Calu3 (cell line): ENCODE measurements around the gene C16orf86. TPM values are rescaled to one million over a fixed set of nuclear protein-coding genes. Genes with fewer than 3 reads are reported as not detected.

Experiments used
- BruUV-seq: library from RNA; stranded (reverse); fragments of 400-500 nt; replicated peaks from 2 replicates; lab custom pipeline; 2021; lab: Mats Ljungman, UMichigan
- CTCF ChIA-PET: fragments of 300-600 bp; sonication (Branson Sonifier 250); formaldehyde crosslinking; loops from one replicate; lab custom pipeline; 2022; ENCODE audit warnings: antibody characterized with exemption; lab: Charles Lee
- DNase-seq: peaks from one replicate; pipeline ENCODE4 v3.0.0; 2022
- H3K27ac Mint-ChIP-seq: one replicate; pipeline ENCODE4 v1.8.0; 2022; ENCODE audit warnings: mixed read lengths; ENCODE audit not compliant: unreplicated experiment
- H3K27me3 Mint-ChIP-seq: one replicate; pipeline ENCODE4 v1.8.0; 2022; ENCODE audit warnings: mixed read lengths; ENCODE audit not compliant: unreplicated experiment
- H3K36me3 Mint-ChIP-seq: one replicate; pipeline ENCODE4 v1.8.0; 2022; ENCODE audit warnings: mild to moderate bottlenecking, moderate library complexity, mixed read lengths; ENCODE audit not compliant: insufficient read depth, unreplicated experiment
- H3K4me1 Mint-ChIP-seq: one replicate; pipeline ENCODE4 v1.8.0; 2022; ENCODE audit warnings: mild to moderate bottlenecking, low read depth, mixed read lengths; ENCODE audit not compliant: unreplicated experiment
- H3K4me3 Mint-ChIP-seq: one replicate; pipeline ENCODE4 v1.8.0; 2022; ENCODE audit warnings: mild to moderate bottlenecking, low read depth, moderate library complexity, mixed read lengths; ENCODE audit not compliant: unreplicated experiment
- H3K9me3 Mint-ChIP-seq: one replicate; pipeline ENCODE4 v1.8.0; 2022; ENCODE audit warnings: low read depth, mixed read lengths; ENCODE audit not compliant: unreplicated experiment
- intact Hi-C: fragments of 100-400 bp; cut with micrococcal nuclease; formaldehyde crosslinking; loops from one replicate; pipeline ENCODE4 v1.10.0; 2022; ENCODE audit not compliant: unreplicated experiment
- total RNA-seq: library from RNA; stranded (reverse); gene quantifications from 2 replicates; pipeline ENCODE4 v1.2.3, GENCODE V29; 2022
- TF ChIP-seq, protein P1 (sequence below): fragments of 200-600 bp; IDR thresholded peaks from one replicate; pipeline ENCODE4 v1.8.0; 2022; ENCODE audit warnings: antibody characterized with exemption; ENCODE audit not compliant: unreplicated experiment

Gene C16orf86
- total RNA-seq, 1 experiment from 2014 or later, result 0.68 TPM

DNA sequence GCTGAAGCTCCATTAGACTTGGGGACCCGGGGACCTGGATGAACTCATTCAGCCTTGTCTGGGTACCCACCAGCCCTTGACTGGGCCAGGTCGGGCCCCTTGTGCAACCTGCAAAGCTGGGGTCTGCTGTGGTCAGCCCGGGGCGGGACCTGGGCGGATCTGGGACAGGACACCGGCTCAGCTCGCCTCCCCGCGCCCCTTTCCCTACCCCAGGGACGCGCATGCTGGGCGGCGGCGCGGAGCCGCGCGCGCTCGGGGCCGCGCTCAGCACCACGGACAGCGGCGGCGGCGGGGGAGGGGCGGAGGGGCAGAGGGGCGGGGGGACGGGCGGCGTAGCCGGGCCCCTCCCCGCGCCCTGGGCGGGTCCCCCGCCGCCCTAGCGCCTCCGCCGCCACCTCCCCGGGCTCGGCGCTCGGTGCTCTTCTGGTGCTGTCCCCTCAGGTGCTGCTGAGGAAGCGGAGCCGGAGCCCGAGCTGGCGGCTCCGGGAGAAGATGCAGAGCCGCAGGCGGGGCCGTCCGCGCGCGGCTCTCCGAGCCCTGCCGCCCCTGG is 14.0 kb upstream of the C16orf86 start:
- TF ChIP-seq, protein P1, sequence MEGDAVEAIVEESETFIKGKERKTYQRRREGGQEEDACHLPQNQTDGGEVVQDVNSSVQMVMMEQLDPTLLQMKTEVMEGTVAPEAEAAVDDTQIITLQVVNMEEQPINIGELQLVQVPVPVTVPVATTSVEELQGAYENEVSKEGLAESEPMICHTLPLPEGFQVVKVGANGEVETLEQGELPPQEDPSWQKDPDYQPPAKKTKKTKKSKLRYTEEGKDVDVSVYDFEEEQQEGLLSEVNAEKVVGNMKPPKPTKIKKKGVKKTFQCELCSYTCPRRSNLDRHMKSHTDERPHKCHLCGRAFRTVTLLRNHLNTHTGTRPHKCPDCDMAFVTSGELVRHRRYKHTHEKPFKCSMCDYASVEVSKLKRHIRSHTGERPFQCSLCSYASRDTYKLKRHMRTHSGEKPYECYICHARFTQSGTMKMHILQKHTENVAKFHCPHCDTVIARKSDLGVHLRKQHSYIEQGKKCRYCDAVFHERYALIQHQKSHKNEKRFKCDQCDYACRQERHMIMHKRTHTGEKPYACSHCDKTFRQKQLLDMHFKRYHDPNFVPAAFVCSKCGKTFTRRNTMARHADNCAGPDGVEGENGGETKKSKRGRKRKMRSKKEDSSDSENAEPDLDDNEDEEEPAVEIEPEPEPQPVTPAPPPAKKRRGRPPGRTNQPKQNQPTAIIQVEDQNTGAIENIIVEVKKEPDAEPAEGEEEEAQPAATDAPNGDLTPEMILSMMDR, result no peak
- Mint-ChIP-seq H3K4me3 (peak overlapping the region; percentile 57), H3K4me1 (no peaks in the 10 kb centered on the region), H3K36me3 (peaks cover 16% of the 10 kb centered on the region), H3K27ac (no peak overlapping the region), H3K27me3 (peaks cover 81% of the 10 kb centered on the region), H3K9me3 (no peaks in the 10 kb centered on the region)
- BruUV-seq, result no TSS peak
- DNase-seq, result peak; percentile 60
- intact Hi-C loops, result no loop called here
- CTCF ChIA-PET, result interaction anchor here (1.0 kb wide), 1 partner anchor 132 kb away, joined by 3 read pairs; no protein-coding TSS in a partner anchor

DNA sequence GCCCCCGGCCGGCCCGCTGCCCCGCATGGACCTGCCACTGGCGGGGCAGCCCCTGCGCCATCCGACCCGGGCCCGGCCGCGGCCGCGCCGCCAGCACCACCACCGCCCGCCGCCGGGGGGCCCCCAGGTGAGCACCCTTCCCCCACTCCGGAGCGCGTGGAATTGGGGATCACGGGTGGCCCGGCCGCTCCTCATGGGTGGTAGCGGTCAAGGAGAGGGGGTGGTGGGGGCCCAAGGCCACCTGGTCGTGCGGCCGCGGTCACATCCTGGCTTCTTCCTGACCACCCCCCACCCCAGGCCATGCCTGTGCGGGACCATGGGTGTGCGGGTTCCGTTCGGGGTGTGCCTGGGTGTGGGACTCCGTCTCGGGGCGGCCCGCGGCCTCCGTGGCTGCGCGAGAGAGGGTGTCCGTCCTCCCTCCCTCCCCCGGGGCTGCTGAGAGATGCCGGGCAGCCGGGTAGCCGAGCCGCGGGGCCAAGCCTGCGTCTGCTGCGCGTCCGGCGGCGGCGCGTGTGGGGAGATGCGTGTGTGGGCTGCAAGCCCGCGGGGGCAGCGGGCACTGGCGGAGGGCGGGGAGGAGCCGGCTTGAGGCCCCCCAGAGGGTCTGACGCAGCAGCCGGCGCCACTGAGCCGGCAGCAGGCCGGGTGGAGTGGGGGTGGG is 13.4 kb upstream of the C16orf86 start:
- H3K4me1 Mint-ChIP-seq, result no peaks in the 10 kb centered on the region
- H3K9me3 Mint-ChIP-seq, result no peaks in the 10 kb centered on the region
- peak; percentile 48 for DNase-seq
- no peak overlapping the region for H3K27ac Mint-ChIP-seq
- no TSS peak for BruUV-seq
- TF ChIP-seq, protein P1, result peak; percentile 64
- peaks cover 21% of the 10 kb centered on the region for H3K36me3 Mint-ChIP-seq
- H3K4me3 Mint-ChIP-seq, result peak overlapping the region; percentile 57
- CTCF ChIA-PET, result no interaction called here
- intact Hi-C loops, result no loop called here
- H3K27me3 Mint-ChIP-seq, result peaks cover 75% of the 10 kb centered on the region

DNA sequence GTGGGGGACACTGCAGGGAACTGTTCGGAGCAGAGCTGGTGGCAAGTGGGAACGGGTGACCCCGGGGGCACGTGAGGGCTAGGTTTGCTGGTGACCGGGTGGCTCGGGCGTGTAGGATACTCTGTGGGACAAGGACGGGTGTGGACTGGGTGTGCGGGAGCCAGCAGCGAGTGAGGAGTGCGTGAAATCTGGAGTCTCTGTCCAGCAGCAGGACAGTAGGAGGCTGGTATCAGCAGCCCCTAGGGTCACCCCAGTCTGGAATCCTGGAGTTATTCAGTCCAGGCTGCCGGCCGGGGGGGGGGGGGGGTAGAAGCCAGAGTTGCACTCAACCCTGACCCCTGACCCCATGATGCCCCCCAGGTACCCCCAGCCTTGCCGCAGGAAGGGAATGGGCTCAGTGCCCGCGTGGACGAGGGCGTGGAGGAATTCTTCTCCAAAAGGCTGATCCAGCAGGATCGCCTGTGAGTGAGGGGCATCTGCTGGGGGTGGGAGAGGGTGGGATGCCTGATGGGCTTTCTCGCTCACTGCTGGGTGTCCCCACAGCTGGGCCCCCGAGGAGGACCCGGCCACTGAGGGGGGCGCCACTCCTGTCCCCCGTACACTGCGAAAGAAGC is 12.7 kb upstream of the C16orf86 start:
- H3K27me3 Mint-ChIP-seq, result peaks cover 69% of the 10 kb centered on the region
- H3K36me3 Mint-ChIP-seq, result peaks cover 21% of the 10 kb centered on the region
- no peaks in the 10 kb centered on the region for H3K9me3 Mint-ChIP-seq
- TF ChIP-seq, protein P1, result no peak
- peak overlapping the region; percentile 57 for H3K4me3 Mint-ChIP-seq
- no TSS peak for BruUV-seq
- H3K4me1 Mint-ChIP-seq, result no peaks in the 10 kb centered on the region
- no peak for DNase-seq
- H3K27ac Mint-ChIP-seq, result no peak overlapping the region
- intact Hi-C loops, result no loop called here
- CTCF ChIA-PET, result no interaction called here

DNA sequence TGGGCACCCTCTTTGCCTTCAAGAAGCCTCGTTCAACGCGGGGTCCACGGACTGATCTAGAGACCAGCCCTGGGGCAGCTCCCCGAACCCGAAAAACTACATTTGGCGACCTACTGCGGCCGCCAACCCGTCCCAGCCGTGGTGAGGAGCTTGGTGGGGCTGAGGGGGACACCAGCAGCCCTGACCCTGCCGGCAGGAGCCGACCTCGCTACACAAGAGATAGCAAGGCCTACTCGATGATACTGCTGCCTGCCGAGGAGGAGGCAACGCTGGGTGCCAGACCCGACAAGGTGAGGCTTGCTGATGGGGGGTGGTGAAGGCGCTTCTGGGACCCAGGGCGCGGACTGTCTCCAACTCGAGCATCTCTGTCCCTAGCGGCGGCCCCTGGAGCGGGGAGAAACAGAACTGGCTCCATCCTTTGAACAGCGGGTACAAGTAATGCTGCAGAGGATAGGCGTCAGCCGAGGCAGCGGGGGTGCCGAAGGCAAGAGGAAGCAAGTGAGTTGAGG is 12.2 kb upstream of the C16orf86 start:
- no peak for DNase-seq
- Mint-ChIP-seq H3K27me3 (peaks cover 63% of the 10 kb centered on the region), H3K9me3 (no peaks in the 10 kb centered on the region), H3K27ac (no peak overlapping the region), H3K4me3 (no peak overlapping the region), H3K4me1 (no peaks in the 10 kb centered on the region), H3K36me3 (peaks cover 25% of the 10 kb centered on the region)
- TF ChIP-seq, protein P1, result no peak
- BruUV-seq, result no TSS peak
- CTCF ChIA-PET, result no interaction called here
- intact Hi-C loops, result no loop called here
